ENCODE results near the gene THUMPD1. TPM values are rescaled to one million over a fixed set of nuclear protein-coding genes. Genes with fewer than 3 reads are reported as not detected.

The THUMPD1 gene
- total and polyA plus RNA-seq, 2 of the 4 experiments (the other 2 are of a cell fraction) = 34.5 to 109 TPM

- Histone ChIP-seq H2AFZ (replicated peaks; ENCODE audit: low read length, poor library complexity) (no peak overlapping the region), H3K27ac (ENCODE audit: insufficient read depth, low read length) (no peak overlapping the region), H2AK9ac (replicated peaks; ENCODE audit: low read depth, low read length, poor library complexity) (no peak overlapping the region), H3K79me1 (ENCODE audit: low read depth in 1 of 2, low read length in 2 of 2) (no peaks in the 10 kb centered on the region), H2BK15ac (ENCODE audit: low read depth, low read length) (no peak overlapping the region), H3K4me2 (ENCODE audit: low read depth, low read length) (no peak overlapping the region), H3K9me1 (ENCODE audit: insufficient read depth, low read length) (no peaks in the 10 kb centered on the region), H3K4ac (ENCODE audit: low read depth, low read length) (no peak overlapping the region), H3K56ac (ENCODE audit: extremely low read depth, insufficient read depth, low read length) (no peak overlapping the region), H3K4me3 (ENCODE audit: insufficient read depth, low read depth, low read length) (no peak overlapping the region), H3K9me3 (ENCODE audit: control insufficient read depth, insufficient read depth, low read length) (no peaks in the 10 kb centered on the region), H2BK5ac (ENCODE audit: low read depth, low read length, poor library complexity, severe bottlenecking) (no peak overlapping the region), H3K9ac (ENCODE audit: low read depth, low read length) (no peak overlapping the region), H3K18ac (ENCODE audit: low read depth, low read length) (no peak overlapping the region), H2AK5ac (ENCODE audit: low read depth, low read length) (no peak overlapping the region), H3K27me3 (ENCODE audit: control insufficient read depth, insufficient read depth, low read length) (no peaks in the 10 kb centered on the region), H4K5ac (ENCODE audit: low read depth, low read length) (no peak overlapping the region), H3K23ac (ENCODE audit: low read depth, low read length) (no peak overlapping the region), H2BK120ac (ENCODE audit: low read depth, low read length) (no peak overlapping the region), H3K36me3 (ENCODE audit: control insufficient read depth, insufficient read depth, low read length) (no peaks in the 10 kb centered on the region), H3K4me1 (ENCODE audit: control insufficient read depth, insufficient read depth, low read length) (no peaks in the 10 kb centered on the region), H4K20me1 (ENCODE audit: insufficient read depth, low read length) (no peaks in the 10 kb centered on the region), H4K91ac (ENCODE audit: insufficient read depth, low read depth, low read length) (no peak overlapping the region), H4K8ac (ENCODE audit: low read depth in 2 of 2, low read length in 2 of 2) (no peak overlapping the region), H3K14ac (replicated peaks; ENCODE audit: low read depth, low read length) (no peak overlapping the region), H2BK20ac (ENCODE audit: low read depth, low read length) (no peak overlapping the region)
- intact Hi-C loops (cut with micrococcal nuclease) (no loop called here), dilution Hi-C loops (cut with HindIII; ENCODE audit: low sequenced_read_pairs, unreplicated experiment) (no loop called here), in situ Hi-C loops (cut with MboI; ENCODE audit: low sequenced_read_pairs) (no loop called here)
- TF ChIP-seq CTCF (conservative IDR thresholded peaks at IDR 0.05; ENCODE audit: low read depth, low read length) (no peak), FOS (IDR thresholded peaks at IDR 0.05; ENCODE audit: low read depth, low read length) (no peak), RFX5 (IDR thresholded peaks at IDR 0.05; ENCODE audit: low read depth, low read length) (no peak), MXI1 (IDR thresholded peaks at IDR 0.05; ENCODE audit: borderline replicate concordance, low read depth, low read length) (no peak), NFE2L2 (IDR thresholded peaks at IDR 0.05; ENCODE audit: low read depth, low read length) (no peak), MAFK (IDR thresholded peaks at IDR 0.05; ENCODE audit: low read depth, low read length) (no peak), MAZ (IDR thresholded peaks at IDR 0.05; ENCODE audit: borderline replicate concordance, low read depth, low read length) (no peak), ELK1 (IDR thresholded peaks at IDR 0.05; ENCODE audit: borderline replicate concordance, low read depth, low read length) (no peak), USF2 (IDR thresholded peaks at IDR 0.05; ENCODE audit: low read depth, low read length) (no peak), POLR2A (IDR thresholded peaks at IDR 0.05; ENCODE audit: low read depth, low read length) (no peak), CHD1 (IDR thresholded peaks at IDR 0.05; ENCODE audit: low read depth, low read length) (no peak), SMC3 (IDR thresholded peaks at IDR 0.05; ENCODE audit: low read depth, low read length) (no peak), RCOR1 (IDR thresholded peaks at IDR 0.05; ENCODE audit: insufficient replicate concordance, low read length) (no peak)
- ChIA-PET CTCF (no interaction called here), POLR2A (ENCODE audit: unreplicated experiment) (no interaction called here)
- no peak for DNase-seq
- no TSS peak for BruUV-seq (replicated peaks)
- ATAC-seq (ENCODE audit: low read depth) = no peak
Measured at GRCh38 chr16:20767577-20767976, 26.0 kb upstream of the THUMPD1 start.
